Cardiac atrium fibroblast (primary cell): ENCODE data around the gene AKAP17A. TPM values are rescaled to one million over a fixed set of nuclear protein-coding genes. Genes with fewer than 3 reads are reported as not detected.

ENCODE experiments used
- total RNA-seq: library from RNA; depleted of rRNA; stranded (reverse); fragments of >200 nt; gene quantifications from 2 replicates; pipeline ENCODE4 v1.2.3, GENCODE V29; 2015

Gene AKAP17A, protein sequence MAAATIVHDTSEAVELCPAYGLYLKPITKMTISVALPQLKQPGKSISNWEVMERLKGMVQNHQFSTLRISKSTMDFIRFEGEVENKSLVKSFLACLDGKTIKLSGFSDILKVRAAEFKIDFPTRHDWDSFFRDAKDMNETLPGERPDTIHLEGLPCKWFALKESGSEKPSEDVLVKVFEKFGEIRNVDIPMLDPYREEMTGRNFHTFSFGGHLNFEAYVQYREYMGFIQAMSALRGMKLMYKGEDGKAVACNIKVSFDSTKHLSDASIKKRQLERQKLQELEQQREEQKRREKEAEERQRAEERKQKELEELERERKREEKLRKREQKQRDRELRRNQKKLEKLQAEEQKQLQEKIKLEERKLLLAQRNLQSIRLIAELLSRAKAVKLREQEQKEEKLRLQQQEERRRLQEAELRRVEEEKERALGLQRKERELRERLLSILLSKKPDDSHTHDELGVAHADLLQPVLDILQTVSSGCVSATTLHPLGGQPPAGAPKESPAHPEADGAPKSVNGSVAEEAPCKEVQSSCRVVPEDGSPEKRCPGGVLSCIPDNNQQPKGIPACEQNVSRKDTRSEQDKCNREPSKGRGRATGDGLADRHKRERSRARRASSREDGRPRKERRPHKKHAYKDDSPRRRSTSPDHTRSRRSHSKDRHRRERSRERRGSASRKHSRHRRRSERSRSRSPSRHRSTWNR
- 30.3 and 31.6 TPM in 2 replicates for total RNA-seq

DNA sequence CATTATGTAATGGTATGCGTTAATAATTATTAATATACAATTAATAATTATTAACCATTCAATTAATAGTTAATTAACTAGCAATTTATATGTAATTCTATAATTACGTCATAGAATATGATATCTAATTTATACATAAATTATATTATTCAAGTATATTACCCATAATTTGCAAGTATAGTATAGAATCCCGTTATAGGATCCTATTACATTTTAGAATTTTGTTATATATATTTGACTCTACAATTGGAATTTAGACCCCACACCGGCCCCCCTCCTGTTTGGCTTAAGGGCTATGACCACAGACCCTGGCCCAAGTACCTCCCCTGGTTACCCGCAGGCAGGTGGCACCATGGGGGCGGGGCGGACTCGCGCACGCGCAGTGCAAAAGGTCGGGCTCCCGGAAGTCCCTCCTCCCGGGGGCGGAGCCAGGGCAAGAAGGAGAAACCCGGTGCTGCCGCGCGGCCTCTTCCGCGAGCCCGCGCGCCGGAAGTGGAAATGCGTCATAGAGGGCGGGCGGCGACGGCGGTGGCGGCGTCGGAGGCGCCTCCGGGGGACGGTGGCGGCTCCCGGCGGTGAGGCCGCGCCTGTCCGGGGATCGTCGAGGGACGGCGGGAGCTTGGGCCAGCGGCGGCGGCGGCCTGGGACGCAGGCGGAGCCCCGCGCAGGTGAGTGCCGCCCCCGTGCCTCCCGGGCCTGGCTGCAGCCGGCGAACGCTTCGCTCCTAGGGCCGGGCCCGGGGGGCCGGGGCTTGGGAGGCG lies at the start of gene AKAP17A:
TSS of gene AKAP17A (plus strand) at position 503 of the 761 bp plus-strand sequence. CDS start 1,859 bp downstream, outside the sequence.

DNA sequence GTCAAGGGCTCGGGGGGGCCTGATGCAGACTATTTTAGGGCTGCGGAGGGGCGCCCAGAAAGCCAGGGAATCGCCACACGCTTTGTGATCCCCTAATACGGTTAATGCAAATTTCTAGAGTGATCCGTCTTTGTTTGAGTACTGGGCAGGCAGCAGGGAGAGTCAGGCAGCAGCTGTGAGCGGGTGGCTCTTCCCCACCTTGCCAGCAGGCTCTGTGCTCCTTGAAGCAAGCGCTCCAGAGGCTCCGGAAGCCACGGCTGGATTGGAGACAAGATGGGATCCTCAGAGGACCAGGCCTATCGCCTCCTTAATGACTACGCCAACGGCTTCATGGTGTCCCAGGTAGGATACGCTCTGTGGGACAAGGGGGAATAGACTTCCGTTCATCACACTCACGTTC lies 23.5 kb downstream of the AKAP17A start, which contains the start of gene ASMT:
TSS of gene ASMT (plus strand) at position 133 of the 400 bp plus-strand sequence. CDS start at position 274, 141 bp downstream.

Other genes starting within 250 kb of the AKAP17A start
- gene SLC25A6, start 199.5 kb upstream of the AKAP17A start, total RNA-seq = 276 and 313 TPM in 2 replicates
- gene ASMTL, start 138.7 kb upstream of the AKAP17A start, total RNA-seq = 50.7 and 57.5 TPM in 2 replicates
- gene P2RY8, start 54.4 kb upstream of the AKAP17A start, total RNA-seq = not detected in 2 replicates
- not detected in 2 replicates for gene ASMT, start 23.5 kb downstream of the AKAP17A start, total RNA-seq